BLaER1 (cell line): ENCODE results near the gene TJAP1.
A peak's percentile ranks its signal among the peaks of the same experiment; 100 is the strongest.

ENCODE experiments used
- H3K27ac ChIP-seq: shearing (Covaris generic); formaldehyde crosslinking; 2 replicates; pipeline ENCODE4 v1.8.1; 2022
- H3K27me3 ChIP-seq: shearing (Covaris generic); formaldehyde crosslinking; 2 replicates; pipeline ENCODE4 v1.8.1; 2022
- H3K36me3 ChIP-seq: shearing (Covaris generic); formaldehyde crosslinking; 2 replicates; pipeline ENCODE4 v1.8.1; 2022
- H3K4me1 ChIP-seq: shearing (Covaris generic); formaldehyde crosslinking; 2 replicates; pipeline ENCODE4 v1.8.1; 2022
- H3K4me2 ChIP-seq: shearing (Covaris generic); formaldehyde crosslinking; 2 replicates; pipeline ENCODE4 v1.8.1; 2022
- H3K4me3 ChIP-seq: shearing (Covaris generic); formaldehyde crosslinking; 2 replicates; pipeline ENCODE4 v1.8.1; 2022
- H3K9ac ChIP-seq: shearing (Covaris generic); formaldehyde crosslinking; 2 replicates; pipeline ENCODE4 v1.8.1; 2022
- H3K9me3 ChIP-seq: shearing (Covaris generic); formaldehyde crosslinking; 2 replicates; pipeline ENCODE4 v1.8.1; 2022
- H4K20me1 ChIP-seq: shearing (Covaris generic); formaldehyde crosslinking; 2 replicates; pipeline ENCODE4 v1.8.1; 2022
- Cebpa-rat ChIP-seq: shearing (Covaris generic); IDR thresholded peaks from 2 replicates; pipeline ENCODE4 v1.8.1; 2022

The TJAP1 gene

DNA sequence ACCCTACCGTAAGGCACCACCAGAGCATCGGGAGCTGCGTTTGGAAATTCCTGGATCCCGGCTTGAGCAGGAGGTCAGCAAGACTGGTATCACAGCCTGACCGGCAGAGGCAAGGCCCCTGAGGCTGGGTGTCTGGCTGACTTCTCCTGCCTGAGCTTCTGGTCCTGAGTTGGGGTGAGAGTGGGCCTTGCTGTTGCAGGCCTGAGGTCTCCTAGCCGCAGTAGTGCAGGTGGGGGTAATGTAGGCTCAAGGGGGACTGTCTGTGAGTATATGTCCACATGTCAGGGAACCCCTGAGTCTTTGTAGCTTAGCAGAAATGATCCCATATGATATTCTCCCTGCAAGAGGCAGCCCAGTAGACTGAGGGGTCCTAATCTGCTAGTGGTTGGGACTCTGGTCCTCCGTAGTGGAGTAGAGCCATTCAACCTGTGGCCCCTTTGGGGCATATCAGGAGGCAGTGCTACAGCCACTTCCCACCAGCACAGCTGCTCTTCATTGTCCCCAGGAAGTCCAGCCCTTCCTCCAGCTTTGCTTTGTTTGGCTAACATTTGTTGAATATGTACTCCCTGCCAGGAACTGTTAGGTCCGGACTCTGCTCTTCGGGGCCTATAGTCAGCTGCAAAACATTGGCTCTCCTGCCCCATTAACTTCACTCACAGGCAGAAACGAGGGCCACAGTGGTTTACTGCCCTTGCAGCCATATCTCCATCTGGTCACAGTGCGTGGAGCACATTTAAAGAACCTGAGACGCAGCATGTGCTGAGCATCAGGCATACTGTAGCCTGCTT is 21.9 kb downstream of the TJAP1 start:
- TF ChIP-seq Cebpa-rat: no peak
- H3K4me3 ChIP-seq: no peak overlapping the region
- H3K4me2 ChIP-seq: no peak overlapping the region
- H3K36me3 ChIP-seq: peaks cover 91% of the 10 kb centered on the region
- H3K9ac ChIP-seq: no peak overlapping the region
- H3K27me3 ChIP-seq: no peaks in the 10 kb centered on the region
- no peak overlapping the region for H3K27ac ChIP-seq
- H3K4me1 ChIP-seq: peaks cover 24% of the 10 kb centered on the region
- H3K9me3 ChIP-seq: no peaks in the 10 kb centered on the region
- peaks cover 69% of the 10 kb centered on the region for H4K20me1 ChIP-seq

DNA sequence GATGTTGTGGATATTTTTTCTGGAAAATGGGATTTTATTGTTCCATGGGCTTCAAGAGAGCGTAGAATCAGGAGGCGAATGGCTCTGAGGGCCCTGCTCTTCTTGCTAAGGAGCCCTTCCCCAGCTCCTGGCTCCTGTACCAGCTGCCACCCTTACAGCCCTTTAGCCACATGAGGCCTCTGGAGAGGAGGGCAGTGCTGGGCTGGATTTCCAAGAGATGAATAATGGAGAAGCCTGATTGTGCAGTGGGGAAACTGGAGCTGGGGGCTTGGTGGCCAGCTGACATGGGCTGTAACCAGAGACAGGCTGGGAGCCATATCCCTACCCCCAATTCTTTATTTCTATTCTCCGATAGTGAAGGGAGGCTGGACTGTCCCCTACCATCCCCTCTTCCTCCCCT is 23.6 kb downstream of the TJAP1 start:
- peaks cover 97% of the 10 kb centered on the region for H3K36me3 ChIP-seq
- H3K9me3 ChIP-seq: no peaks in the 10 kb centered on the region
- no peak overlapping the region for H3K27ac ChIP-seq
- 0 out of 2 replicates have a peak overlapping the region, but pooled peaks have one; percentile 29 for H3K9ac ChIP-seq
- no peaks in the 10 kb centered on the region for H3K27me3 ChIP-seq
- H4K20me1 ChIP-seq: peaks cover 59% of the 10 kb centered on the region
- TF ChIP-seq Cebpa-rat: no peak
- no peak overlapping the region for H3K4me3 ChIP-seq
- H3K4me1 ChIP-seq: peaks cover 13% of the 10 kb centered on the region
- H3K4me2 ChIP-seq: no peak overlapping the region

DNA sequence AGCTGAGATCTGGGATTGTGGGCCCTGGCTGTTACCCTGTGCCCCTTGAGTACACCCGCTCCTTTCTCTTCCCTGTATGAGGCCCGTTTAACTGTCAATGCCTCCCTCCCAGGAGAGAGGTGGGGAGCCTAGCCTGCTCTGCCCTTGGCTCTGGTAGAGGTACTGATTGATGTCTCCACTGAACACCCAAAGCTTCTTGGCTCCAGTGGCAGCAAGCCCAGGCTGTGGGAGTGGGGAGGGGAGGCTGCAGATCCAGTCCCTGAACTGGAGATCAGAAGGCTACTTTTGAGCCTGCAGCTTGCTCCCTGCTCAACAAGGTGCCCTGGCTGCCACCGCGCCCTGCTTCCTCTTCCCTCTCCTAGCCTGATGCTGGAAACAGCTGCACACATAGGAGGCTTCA is 25.3 kb downstream of the TJAP1 start:
- TF ChIP-seq Cebpa-rat: no peak
- no peak overlapping the region for H3K4me3 ChIP-seq
- H3K27ac ChIP-seq: no peak overlapping the region
- peaks cover 16% of the 10 kb centered on the region; the same call in 1 of the 2 replicates for H3K4me1 ChIP-seq
- no peak overlapping the region for H3K4me2 ChIP-seq
- H3K27me3 ChIP-seq: peaks cover 8% of the 10 kb centered on the region
- peaks cover 87% of the 10 kb centered on the region for H3K36me3 ChIP-seq
- H4K20me1 ChIP-seq: peaks cover 56% of the 10 kb centered on the region
- H3K9ac ChIP-seq: peak overlapping the region; percentile 7; the same call in 1 of the 2 replicates
- H3K9me3 ChIP-seq: no peaks in the 10 kb centered on the region

DNA sequence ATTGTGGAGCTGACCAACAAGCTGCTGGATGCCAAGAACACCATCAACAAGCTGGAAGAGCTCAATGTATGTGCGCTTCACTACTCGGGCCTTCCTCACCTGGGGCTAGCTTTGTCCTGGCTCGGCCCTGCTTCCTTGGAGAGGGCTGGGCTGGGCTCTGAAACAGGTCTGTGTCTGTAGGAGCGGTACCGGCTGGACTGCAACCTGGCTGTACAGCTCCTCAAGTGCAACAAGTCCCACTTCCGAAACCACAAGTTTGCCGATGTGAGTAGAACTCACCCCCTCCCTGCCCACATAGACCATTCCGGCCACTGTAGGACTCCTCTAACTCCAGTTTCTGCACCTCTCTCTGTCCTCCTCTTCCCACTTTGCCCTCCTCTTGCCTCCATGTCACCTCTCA is 26.1 kb downstream of the TJAP1 start:
- H3K27ac ChIP-seq: no peak overlapping the region
- peaks cover 60% of the 10 kb centered on the region for H4K20me1 ChIP-seq
- H3K9me3 ChIP-seq: no peaks in the 10 kb centered on the region
- H3K4me3 ChIP-seq: no peak overlapping the region
- peaks cover 16% of the 10 kb centered on the region for H3K27me3 ChIP-seq
- H3K36me3 ChIP-seq: peaks cover 79% of the 10 kb centered on the region
- no peak for TF ChIP-seq Cebpa-rat
- H3K9ac ChIP-seq: no peak overlapping the region
- H3K4me1 ChIP-seq: peaks cover 17% of the 10 kb centered on the region
- H3K4me2 ChIP-seq: no peak overlapping the region

DNA sequence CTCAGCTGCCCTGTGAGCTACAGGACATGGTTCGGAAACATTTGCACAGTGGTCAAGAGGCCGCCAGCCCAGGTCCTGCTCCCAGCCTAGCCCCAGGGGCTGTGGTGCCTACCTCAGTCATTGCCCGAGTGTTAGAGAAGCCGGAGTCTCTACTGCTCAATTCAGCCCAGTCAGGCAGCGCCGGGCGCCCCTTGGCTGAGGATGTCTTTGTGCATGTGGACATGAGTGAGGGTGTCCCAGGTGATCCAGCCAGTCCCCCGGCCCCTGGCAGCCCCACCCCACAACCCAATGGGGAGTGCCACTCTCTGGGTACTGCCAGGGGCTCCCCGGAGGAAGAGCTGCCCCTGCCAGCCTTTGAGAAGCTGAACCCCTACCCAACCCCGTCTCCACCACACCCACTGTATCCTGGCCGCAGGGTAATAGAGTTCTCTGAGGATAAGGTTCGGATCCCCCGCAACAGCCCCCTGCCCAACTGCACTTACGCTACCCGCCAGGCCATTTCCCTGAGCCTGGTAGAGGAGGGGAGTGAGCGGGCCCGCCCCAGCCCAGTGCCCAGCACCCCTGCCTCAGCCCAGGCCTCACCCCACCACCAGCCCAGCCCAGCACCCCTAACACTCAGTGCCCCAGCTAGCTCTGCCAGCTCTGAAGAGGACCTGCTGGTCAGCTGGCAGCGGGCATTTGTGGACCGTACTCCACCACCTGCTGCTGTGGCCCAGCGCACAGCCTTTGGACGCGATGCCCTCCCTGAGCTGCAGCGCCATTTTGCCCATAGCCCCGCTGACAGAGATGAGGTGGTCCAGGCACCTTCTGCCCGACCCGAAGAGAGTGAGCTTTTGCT is 27.6 kb downstream of the TJAP1 start:
- H3K4me2 ChIP-seq: no peak overlapping the region
- peaks cover 64% of the 10 kb centered on the region for H3K36me3 ChIP-seq
- H3K4me3 ChIP-seq: no peak overlapping the region
- H4K20me1 ChIP-seq: peaks cover 67% of the 10 kb centered on the region
- H3K9me3 ChIP-seq: no peaks in the 10 kb centered on the region
- peaks cover 31% of the 10 kb centered on the region for H3K27me3 ChIP-seq
- no peak for TF ChIP-seq Cebpa-rat
- peaks cover 30% of the 10 kb centered on the region for H3K4me1 ChIP-seq
- no peak overlapping the region for H3K27ac ChIP-seq
- no peak overlapping the region for H3K9ac ChIP-seq

DNA sequence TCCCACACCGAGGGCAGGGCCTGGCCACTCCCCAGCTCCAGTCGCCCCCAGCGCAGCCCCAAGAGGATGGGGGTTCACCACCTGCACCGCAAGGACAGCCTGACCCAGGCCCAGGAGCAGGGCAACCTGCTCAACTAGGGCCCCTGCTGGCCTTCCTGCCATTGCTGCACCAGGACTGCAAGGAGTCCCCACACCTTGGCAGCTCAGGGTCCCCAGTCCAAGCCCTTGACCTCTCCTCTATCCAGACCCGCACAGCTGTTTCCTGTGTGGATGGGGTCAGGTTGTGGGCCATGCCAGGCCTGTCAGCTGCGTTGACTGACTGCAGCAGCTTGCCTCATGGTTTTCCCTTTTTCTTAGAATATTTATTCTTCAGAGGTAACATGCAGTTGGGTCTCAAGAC is 28.3 kb downstream of the TJAP1 start:
- no peak for TF ChIP-seq Cebpa-rat
- Histone ChIP-seq H3K9ac (no peak overlapping the region), H3K27me3 (peaks cover 38% of the 10 kb centered on the region), H3K4me3 (no peak overlapping the region), H3K36me3 (peaks cover 59% of the 10 kb centered on the region), H3K4me1 (peaks cover 35% of the 10 kb centered on the region), H3K4me2 (no peak overlapping the region), H4K20me1 (peaks cover 74% of the 10 kb centered on the region), H3K9me3 (no peaks in the 10 kb centered on the region), H3K27ac (no peak overlapping the region)

DNA sequence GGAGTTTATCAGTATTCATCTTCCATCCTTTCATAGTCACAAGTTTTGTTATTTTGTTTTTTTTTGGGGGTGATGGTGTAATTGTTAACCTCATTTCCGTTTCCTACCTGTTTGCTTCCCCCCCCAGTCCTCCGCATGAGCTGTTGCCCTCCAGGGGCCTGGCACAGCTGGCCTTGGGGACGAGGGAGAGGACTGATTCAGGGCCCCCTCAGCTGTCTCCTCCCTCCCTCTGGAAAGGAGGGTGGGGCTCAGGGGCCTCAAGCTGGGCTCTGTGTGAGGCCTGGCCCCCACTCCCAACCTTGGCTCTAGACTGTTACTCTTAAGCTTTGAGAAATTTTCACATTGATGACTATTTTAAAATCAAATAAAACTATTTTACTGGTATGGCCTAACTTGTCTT is 28.8 kb downstream of the TJAP1 start:
- H4K20me1 ChIP-seq: peaks cover 74% of the 10 kb centered on the region
- peaks cover 59% of the 10 kb centered on the region for H3K36me3 ChIP-seq
- no peaks in the 10 kb centered on the region for H3K9me3 ChIP-seq
- H3K27ac ChIP-seq: no peak overlapping the region
- H3K4me1 ChIP-seq: peaks cover 39% of the 10 kb centered on the region
- H3K27me3 ChIP-seq: peaks cover 38% of the 10 kb centered on the region
- no peak overlapping the region for H3K9ac ChIP-seq
- no peak overlapping the region for H3K4me2 ChIP-seq
- H3K4me3 ChIP-seq: no peak overlapping the region
- TF ChIP-seq Cebpa-rat: no peak

DNA sequence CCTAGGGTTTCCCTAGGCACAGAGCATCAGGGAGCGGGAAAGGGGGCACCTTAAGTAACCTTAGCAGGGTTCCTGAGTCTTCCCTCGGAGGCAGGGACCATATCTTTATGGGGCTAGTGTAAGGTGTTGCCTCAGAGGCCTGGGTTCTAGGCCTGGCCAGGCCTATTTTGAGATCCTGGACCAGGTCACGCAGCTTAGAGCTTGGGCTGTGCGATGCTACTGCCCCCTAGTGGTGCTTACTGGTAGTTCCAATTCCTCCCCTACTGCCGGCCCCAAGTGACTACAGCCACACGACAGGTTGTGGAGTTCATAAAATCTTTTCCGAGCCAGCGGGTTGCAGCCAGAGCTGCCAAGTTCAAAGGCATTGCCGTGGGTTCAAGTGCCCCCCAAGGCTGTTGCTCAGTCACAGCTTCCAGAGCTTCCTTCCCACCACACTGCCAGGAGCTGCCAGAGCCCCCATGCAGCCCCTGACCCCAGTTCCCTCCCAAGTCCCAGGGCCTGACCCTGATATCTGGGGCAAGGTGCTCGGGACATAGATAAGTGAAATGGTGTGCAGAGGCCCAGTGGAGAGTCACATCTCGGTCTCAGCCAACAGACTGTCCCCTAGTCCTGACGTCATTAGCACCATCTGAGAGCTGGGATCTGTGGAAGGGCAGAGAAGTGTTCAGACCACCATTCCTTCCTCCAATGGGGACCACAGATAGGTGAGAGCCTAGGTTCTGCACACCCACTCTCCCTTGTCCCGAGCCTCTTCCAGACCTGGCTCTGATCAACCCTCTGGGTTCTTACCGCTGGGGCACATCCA is 29.5 kb downstream of the TJAP1 start:
- peaks cover 59% of the 10 kb centered on the region for H3K36me3 ChIP-seq
- no peak for TF ChIP-seq Cebpa-rat
- peaks cover 46% of the 10 kb centered on the region for H3K4me1 ChIP-seq
- peaks cover 79% of the 10 kb centered on the region for H4K20me1 ChIP-seq
- no peak overlapping the region for H3K4me3 ChIP-seq
- no peak overlapping the region for H3K4me2 ChIP-seq
- no peak overlapping the region for H3K27ac ChIP-seq
- H3K9me3 ChIP-seq: no peaks in the 10 kb centered on the region
- H3K9ac ChIP-seq: no peak overlapping the region
- H3K27me3 ChIP-seq: peaks cover 38% of the 10 kb centered on the region

DNA sequence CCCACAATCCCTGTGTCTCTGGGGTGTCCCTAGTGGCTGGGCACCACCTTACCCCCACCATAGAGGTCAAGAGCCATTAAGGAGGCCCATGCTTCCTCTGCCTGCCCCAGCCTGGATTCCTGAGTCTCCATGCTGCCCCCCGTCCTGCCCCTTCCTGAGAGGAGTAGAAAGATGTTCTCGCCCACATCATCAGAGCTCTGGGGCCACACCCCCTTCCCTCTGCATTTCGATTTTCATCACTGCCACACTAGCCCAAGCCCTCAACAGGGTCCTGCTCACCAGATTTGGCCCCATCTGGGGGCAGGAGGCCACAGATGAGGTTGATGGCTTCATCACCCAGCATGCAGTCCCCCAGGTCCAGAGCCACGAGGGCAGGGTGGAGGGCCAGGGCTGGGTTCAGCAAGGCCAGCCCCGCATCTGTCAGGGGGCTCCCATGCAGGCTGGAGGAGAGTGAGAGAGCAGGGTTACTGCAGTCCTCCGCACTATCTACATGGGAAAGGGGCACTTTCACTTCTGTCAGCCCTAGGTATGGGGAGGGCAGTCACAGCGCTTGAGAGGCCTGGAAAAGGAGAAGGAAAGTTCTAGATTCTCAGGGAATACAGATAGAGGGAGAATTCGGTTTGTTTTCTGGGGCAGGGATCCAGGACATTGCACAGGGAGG is 31.2 kb downstream of the TJAP1 start:
- Histone ChIP-seq H3K27me3 (peaks cover 38% of the 10 kb centered on the region), H3K4me1 (peaks cover 63% of the 10 kb centered on the region), H3K36me3 (peaks cover 59% of the 10 kb centered on the region), H3K9me3 (no peaks in the 10 kb centered on the region), H3K9ac (no peak overlapping the region), H3K27ac (no peak overlapping the region), H4K20me1 (peaks cover 81% of the 10 kb centered on the region), H3K4me2 (peak overlapping the region; percentile 93), H3K4me3 (no peak overlapping the region)
- TF ChIP-seq Cebpa-rat: no peak
